Stimulated activated CD4-positive, alpha-beta T cell treated with anti-CD3 and anti-CD28 coated beads, TNF-alpha, amount 100 ng/mL, for 4 hours (primary cell): ENCODE data around the gene PSKH1.

Experiments
- DNase-seq, 3 experiments: peaks; one replicate each; pipeline ENCODE4 v3.0.0-alpha.2; 2020; ENCODE audit warnings: low read depth in 3 of 3

The PSKH1 gene

GRCh38 chr16:67940446-67941089 lies 47.5 kb downstream of the PSKH1 start:
- DNase-seq, result no peak

DNA sequence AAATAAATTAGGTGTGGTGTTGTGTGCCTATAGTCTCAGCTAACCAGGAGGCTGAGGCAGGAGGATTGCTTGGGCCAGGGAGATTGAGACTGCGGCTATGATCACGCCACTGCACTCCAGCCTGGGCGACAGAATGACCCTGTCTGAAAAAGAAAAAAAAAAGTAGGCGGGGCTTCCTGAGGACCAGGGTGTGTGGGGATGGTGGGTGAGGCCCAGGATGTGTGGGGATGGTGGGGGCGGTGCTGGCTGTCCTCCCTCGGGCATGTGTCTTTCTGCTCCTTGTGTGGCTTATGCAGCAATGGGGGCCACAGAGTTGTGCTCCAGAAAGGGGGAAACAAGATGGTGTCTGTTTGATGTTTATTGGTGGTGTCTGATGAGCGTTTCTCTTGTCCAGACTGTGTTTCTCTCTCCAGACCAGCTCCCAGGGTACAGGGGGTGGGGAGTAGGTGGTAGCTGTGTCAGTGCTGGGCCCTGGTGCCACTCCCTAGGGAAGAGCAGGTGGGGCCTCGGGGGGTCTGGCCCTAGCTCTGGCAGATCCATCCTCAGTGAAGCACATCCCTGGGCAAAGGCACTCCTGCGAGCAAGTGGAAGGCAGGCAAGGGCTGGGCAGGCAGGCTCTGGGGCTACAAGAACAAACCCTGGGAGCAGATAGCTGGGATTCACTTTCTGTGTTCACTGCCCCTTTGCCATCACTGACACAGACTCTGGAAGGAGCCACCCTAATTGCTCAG lies 48.6 kb downstream of the PSKH1 start:
- no peak for DNase-seq

GRCh38 chr16:67942200-67942509 lies 49.1 kb downstream of the PSKH1 start:
- no peak for DNase-seq

GRCh38 chr16:67942510-67943255 lies 49.6 kb downstream of the PSKH1 start:
- DNase-seq, result no peak

- DNase-seq, result no peak
Observed at GRCh38 chr16:67943256-67943618, 50.2 kb downstream of the PSKH1 start.

DNA sequence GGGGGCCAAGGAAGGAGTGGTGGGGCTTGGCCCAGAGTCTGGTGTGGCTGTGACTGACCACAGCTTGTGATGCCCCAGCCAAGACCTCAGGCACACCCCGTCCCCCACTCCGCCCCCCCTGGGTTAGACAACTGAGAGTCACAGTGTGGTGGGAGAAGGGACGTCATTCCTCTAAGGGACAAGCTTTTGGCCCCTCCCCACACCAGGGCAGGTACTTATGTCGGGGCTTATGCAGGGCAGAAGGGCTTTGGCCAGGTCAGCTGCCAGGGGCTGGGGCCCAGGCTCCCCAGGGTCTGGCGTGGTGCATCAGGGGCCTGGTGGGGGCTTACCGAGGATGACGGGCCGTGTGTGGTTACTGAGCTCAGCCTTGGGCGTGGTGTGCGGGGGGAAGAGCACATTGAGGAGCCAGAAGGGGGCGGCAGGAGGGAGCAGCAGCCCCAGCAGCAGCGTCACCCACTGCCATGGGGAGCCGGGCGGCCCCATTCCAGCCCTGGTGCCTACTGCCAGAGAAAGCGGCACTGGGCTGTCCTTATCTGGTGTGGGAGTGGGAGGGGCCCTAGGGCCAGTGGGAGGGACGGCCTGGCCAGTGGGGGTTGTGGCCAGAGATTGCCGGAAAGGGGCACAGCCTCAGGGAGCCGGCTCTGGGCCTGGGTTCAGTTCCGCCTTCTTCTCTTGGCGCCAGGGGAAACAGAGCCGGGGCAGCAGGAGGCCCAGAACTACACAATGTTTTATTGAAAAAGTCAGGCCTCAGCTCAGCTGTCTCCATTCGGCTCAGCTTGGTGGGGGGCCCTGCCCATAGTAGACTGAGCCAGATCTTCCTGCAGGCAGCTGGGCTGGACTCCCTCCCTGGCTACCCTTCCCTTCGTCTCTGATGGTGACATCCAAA lies 50.8 kb downstream of the PSKH1 start, which contains the start of gene LCAT:
Gene LCAT (minus strand): TSS at position 502 of the 886 bp plus-strand sequence. CDS start 19 bp downstream, at position 483.
- DNase-seq, result no peak

DNA sequence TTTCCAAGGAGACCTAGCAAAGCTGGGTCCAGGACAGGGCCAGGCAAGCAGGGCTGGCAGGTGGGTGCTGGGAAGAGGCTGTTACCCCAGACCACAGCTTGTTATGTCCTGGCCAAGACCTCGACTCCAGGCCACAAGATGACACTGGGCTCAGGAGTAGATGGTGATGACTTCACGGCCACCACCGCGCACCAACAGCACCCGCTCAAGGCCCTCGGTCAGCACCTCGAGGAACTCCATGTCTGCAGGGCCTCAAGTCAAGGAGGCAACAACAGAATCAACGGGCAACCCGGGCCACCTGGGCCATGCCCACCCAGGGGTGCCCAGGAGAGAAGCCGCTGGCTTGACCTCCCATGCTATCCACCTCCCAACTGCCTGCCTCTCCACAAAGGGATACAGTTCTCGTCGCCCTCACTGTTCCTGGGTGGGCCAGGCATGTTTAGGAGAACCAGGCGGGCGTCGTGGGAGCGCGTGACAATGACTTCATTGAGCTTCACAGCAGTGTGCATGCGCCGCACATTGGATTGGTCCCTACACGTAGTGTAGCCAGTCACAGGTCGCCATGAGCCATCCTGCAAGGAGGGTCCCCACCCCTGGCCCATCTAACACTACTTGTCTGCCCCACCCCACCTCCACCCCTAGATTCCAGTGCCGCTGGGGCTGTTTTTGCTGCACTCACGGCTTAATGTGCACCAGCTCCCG lies 51.8 kb downstream of the PSKH1 start:
- DNase-seq, result no peak

- no peak for DNase-seq
Observed at GRCh38 chr16:67945392-67945933, 52.4 kb downstream of the PSKH1 start.

DNA sequence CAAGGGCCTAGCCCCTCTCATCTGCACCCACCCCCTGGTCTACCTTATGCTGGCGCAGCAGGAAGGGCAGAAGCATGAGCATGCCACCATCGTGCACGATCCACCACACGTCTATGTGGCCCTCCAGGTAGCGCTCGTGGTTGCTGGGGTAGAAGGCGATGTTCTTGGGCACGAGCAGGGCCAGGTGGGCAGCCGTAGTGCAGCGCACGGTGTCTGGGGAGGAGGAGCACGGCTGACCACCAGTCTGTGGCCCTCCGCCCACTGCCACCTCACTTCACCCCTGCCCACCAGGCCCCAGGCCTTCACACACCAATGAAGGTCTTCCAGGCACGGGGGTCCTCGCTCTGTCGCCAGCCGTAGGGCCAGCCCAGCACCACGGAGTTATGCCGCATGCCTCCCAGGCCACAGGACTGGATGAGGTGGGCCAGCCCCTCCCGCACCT lies 53.1 kb downstream of the PSKH1 start:
- DNase-seq, result no peak

- DNase-seq, result no peak
Observed at GRCh38 chr16:67946966-67947558, 54.0 kb downstream of the PSKH1 start.

- no peak for DNase-seq
Observed at GRCh38 chr16:67948015-67948414, 55.0 kb downstream of the PSKH1 start.

GRCh38 chr16:67949645-67950044 lies 56.6 kb downstream of the PSKH1 start:
- no peak for DNase-seq

- no peak for DNase-seq
Observed at GRCh38 chr16:67950335-67950843, 57.3 kb downstream of the PSKH1 start.

DNA sequence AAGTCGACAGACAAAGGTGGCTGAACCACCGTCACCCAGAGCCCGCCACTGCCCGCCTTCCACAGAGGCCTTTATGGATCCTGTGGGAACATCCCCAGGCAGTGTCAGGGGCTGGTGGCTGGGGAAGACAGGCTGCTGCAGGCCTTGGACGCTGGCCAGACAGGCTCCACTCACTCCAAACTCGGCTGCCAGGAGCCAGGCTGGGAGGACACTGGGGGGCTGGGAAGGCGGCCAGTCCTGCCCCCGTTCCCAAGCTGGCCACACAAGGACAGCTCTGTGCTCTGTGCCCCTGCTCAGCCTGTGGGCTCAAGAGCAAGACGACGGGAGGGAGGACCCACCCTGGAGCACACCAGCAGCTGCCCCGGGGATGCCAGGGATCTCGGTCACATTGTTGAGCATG lies 58.4 kb downstream of the PSKH1 start:
- DNase-seq, result no peak

DNA sequence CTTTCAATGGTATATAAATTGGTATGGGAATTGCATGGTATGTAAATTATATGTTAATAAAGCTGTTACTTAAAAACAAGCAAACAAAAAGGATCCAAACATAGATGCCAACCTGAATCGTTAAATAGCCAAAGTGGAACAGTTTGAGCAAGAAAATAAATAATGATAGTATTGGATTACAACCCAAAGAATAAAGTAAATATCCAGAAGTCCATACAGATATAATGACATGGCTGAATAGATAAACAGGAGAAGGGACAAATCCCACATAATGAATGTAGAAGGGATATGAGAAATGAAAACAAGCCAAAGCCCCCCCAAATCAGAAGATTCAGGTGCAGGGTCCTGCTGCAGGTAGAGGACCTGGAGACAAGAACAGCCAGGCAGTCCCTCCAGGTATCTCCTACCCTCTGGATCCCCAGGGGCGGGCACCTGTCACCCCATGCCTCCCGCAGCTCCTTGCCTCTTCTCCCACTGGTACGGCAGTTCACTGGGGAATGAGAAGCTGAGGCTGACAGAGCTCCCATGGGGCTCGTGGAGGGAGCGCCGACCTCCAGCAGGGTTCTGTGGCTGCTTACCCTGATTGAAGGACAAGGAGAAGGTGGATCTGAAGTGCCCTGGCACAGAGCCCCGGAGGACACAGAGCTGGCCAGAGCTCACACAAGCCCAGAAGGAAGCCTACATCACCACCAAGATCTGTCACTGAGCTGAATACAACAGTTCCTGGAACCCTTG lies 60.8 kb downstream of the PSKH1 start:
- DNase-seq, result no peak

- no peak for DNase-seq
Observed at GRCh38 chr16:67954421-67955196, 61.6 kb downstream of the PSKH1 start.

GRCh38 chr16:67957622-67958021 lies 64.6 kb downstream of the PSKH1 start:
- DNase-seq, result no peak

DNA sequence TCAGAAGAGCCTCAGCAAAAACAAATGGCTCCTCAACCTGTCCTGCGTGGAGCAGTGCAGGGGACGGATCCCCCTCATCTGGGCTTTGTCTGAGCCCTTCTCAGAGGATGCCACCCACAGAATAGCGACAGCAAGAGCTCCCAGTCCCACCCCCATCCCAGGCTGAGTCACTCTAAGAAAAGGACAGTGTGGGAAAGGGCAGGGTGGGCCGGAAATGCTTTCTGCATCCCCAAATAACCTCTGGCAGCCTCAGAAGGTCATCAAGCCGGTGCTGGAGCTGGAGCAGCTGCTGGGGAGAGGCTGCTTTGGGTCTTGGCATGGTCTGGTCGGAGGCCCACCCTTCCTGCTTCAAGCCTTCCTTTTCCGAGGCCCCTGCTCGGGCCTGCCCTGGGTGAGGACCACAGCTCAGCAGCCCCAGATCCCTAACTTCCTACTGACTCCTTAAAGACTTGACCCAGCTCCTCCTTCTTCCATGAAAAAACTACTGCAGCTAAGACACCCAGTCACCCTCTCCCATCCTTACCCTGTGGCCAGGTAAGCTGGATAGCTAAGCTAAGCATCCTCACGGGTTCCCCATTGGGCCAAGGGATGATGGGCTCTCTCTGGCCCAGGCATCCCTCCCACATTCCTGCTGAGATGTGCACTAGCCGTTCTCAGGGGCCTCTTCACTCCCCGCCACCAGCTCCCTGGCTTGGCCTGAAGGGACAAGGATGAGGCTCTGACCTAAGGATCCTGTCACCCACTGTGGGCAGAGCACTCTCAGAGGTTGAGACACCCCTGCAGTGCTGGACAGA lies 66.7 kb downstream of the PSKH1 start:
- DNase-seq, result no peak
